Camera-type eye (tissue), 1 donor: ENCODE data around the gene SNX14. TPM values are rescaled to one million over a fixed set of nuclear protein-coding genes. Genes with fewer than 3 reads are reported as not detected.

Experiments
- total RNA-seq: library from RNA; depleted of rRNA; stranded (reverse); fragments of >200 nt; gene quantifications from one replicate; pipeline ENCODE4 v1.2.3, GENCODE V29; 2014

SNX14 gene
- total RNA-seq: 130 TPM

GRCh38 chr6:85593438-85594196 is at the start of gene SNX14:
Gene SNX14 (minus strand): TSS chr6:85593858. CDS start chr6:85593718, 140 bp downstream.

GRCh38 chr6:85642774-85643536 is 49.3 kb upstream of the SNX14 start, which contains the start of gene SYNCRIP:
Gene SYNCRIP (minus strand): TSS chr6:85642886. CDS start chr6:85641439, 1,447 bp downstream.

Other genes with a start within 250 kb of the SNX14 start
- 23.7 TPM for gene NT5E, start 143.8 kb downstream of the SNX14 start, total RNA-seq
- 115 TPM for gene SYNCRIP, start 49.0 kb upstream of the SNX14 start, total RNA-seq